Activated T-cell treated with anti-CD3 and anti-CD28 coated beads, Interleukin-2, amount 50 U/mL, for 1 hour (primary cell): ENCODE data around the gene NKD2.
"Not testable (repeated sequence)": the region's sequence is repeated elsewhere in the genome, so short reads cannot be mapped to it uniquely, and the experiment has no call there.

ENCODE experiments used
- DNase-seq: peaks from one replicate; pipeline ENCODE4 v3.0.0-alpha.2; 2020

NKD2 gene

DNA sequence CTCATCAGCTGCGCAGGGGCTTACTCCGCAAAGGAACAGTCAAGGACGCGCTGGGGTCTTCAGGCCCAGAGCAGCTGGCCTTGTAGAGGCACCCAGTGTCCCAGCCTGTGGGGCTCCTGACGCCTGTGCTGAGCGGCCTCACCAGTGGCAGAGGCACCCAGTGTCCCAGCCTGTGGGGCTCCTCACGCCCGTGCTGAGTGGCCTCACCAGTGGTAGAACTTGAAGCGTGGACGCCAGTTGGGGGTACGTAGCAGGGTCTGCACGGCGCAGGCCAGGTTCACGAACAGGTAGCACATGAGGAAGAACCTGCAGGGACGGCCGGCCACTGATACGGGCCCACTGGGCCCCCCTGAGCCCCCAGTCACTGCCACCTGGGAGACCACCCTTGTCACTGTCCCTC, 67.3 kb downstream of the NKD2 start:
- DNase-seq = no peak

DNA sequence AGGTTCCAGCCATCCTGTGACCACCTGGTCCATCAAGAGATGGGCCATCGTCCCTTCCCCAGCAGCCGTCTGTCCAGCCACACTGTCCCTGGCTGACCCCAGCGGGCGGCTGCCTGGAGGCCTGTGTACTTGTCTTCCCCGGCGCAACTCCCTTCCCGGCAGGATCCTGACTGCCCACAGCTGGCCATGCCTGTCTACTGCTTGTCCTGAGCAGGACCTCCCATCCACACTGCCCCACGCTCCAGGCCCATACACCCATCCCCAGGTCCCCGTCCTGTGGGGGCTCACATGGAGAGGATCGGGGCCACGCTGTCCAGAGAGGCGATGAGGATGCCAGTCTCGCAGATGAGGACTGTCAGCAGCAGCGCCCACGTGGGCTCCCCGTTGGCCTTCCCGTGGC, 67.8 kb downstream of the NKD2 start:
- no peak for DNase-seq

DNA sequence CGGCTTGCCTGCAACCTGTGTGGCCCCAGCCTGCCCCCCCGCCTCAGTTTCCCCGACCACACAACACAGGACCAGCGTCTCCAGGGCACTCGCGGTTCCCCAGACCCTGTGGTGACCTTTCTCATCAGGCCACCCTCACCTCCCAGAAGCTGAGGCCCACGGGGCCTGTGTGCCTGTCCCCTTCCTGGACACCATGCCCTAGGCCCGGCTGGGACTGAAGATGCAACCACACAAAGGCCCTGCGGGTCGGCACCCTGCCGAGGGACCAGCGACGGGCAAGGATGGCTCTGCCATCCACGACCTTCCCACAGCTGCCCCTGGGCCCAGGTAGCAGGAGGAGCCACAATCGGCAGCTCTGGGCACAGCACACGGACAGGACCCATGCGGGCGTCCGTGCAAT, 68.4 kb downstream of the NKD2 start:
- DNase-seq = no peak

DNA sequence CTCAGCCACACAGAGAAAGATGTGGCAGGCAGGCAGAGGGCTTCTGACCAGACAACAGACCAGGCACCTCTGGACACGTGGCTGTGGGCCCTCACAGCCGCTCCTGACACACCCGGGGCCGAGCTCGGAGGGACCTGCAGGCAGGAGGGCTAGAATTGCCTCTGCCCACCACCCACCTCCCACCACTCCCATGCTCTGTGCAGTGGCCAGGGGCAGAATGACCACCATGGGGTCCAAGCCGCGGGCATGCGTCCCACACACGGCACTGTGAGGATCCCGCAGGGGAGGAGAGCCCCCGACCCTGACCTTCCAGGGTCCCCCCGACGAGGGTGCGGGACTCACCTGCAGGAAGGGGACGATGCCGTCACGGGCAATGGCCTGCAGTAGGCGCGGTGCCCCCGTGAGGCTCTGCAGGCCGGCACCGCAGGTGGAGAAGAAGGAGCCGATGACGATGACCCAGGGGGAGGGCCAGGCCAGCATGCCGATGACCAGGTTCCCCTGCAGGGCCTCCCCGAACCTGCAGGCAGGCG, 69.0 kb downstream of the NKD2 start:
- DNase-seq = no peak

DNA sequence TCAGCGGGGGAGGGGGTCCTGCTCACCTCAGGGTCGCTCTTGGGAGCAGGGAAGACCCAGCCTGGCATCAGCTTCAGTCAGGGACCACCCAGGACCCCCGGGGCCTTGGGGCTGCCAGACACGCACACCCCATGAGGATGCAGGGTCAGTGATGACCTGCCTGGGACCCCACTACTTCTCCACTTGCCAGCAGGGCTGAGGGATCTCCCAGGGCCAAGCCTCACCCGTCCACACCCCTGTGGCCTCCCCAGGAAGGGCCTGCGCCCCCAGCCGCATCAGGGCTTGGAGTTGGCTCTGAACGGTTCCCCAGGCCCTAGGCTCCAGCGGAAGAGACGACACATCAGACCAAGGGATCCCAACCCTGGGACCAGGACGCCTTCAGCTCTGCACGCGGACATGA, 69.6 kb downstream of the NKD2 start:
- no peak for DNase-seq

DNA sequence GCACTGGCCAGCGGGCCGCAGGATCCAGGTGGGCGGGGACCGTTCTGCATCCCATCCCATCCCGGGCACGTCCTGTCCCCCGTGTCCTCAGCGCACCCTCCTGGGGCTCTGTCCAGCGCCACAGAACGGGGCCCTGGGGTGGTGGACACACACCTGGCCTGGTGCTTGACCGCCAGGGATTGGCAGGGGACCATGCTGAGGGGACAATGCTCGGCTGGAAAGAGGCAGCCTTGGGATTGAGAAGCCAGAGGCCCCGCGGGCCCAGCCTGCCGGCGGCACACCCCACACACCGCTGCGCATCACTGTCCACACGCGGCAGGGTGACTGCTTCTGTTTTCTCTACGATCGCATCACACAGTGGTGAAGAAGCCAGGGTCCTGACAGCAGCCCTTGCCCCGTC, 70.2 kb downstream of the NKD2 start:
- no peak for DNase-seq

DNA sequence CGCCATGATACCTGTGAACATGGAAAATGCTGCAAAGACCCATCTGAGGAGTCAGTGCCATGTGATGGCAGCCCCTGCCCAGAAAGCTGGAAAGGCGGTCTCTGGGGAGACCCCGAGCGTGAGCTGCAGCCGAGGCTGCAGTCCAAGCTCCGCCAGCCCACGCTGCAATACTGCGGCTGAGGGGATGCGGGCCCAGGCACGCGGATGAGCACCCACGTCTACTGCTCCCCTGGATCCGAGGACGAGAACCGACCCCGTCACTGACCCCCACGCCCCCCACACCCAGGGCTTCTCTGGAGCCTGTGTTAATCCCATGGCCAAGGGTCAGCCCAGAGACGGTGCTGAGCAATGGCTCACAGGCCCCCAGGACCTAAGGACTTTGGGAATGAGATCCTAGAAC, 70.9 kb downstream of the NKD2 start:
- DNase-seq = no peak

DNA sequence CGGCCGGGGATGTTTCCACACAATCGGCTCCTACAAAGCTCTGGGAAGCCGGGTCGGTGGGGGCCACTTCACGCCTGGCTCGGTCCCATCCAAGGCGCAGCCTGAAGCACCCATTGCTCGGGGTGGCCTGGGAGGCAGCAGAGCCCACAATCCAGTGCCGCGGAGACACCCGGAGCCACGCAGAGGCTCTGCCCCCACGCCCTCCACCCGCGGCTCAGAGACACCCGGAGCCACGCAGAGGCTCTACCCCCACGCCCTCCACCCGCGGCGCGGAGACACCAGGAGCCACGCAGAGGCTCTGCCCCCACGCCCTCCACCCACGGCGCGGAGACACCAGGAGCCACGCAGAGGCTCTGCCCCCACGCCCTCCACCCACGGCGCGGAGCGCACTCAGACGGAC, 71.4 kb downstream of the NKD2 start:
- DNase-seq = no peak

DNA sequence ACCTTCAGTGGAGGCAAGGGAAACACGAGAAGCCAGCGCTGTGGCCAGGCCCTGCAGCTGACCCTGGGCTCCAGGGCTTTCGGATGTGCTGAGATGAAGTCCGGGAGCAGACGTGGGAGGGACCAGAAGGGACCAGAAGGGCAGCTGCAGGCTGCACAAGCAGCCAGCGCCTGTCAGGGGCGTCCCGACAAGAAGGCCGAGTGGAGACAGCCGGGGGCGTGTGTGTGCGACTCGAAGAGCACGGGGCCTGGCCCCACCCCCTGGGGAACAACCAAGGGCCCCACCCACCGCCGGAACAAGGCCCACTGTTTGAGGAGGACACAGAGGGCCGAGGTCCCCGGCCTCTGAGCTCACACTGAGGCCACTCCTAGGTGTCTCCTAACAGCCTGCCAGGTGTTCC, 71.8 kb downstream of the NKD2 start:
- DNase-seq = no peak

DNA sequence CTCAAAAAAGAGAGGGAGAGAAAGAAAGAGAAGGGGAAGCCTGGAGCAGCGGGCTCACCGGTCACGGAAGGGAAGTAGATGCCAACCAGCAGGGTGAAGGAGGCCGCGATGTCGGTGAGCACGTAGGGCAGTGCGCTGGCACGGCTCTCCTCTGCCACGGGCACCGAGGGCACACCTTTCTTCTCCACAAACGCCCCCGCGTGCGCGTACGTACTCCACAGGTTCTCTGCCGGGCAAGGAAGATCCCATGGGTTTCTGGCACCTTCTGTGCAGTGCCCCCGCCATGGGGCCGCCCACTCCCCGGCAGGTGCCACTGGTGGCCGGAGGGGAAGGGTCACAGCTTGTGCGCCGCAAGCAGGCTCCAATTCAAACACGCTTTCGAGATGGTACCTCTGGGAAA, 72.9 kb downstream of the NKD2 start:
- DNase-seq = no peak

DNA sequence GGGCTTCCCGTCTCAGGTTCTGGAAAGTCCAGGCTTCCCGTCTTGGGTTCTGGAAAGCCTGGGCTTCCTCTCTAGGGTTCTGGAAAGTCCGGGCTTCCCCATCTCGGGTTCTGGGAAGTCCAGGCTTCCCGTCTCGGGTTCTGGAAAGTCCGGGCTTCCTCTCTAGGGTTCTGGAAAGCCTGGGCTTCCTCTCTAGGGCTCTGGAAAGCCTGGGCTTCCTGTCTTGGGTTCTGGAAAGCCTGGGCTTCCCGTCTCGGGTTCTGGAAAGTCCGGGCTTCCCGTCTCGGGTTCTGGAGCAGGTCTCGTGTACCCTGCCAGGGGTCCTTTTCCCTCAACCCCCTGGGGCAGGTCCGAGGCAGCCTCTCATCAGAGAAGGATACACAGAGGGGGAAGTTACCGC, 74.4 kb downstream of the NKD2 start:
- DNase-seq = not testable (repeated sequence)

DNA sequence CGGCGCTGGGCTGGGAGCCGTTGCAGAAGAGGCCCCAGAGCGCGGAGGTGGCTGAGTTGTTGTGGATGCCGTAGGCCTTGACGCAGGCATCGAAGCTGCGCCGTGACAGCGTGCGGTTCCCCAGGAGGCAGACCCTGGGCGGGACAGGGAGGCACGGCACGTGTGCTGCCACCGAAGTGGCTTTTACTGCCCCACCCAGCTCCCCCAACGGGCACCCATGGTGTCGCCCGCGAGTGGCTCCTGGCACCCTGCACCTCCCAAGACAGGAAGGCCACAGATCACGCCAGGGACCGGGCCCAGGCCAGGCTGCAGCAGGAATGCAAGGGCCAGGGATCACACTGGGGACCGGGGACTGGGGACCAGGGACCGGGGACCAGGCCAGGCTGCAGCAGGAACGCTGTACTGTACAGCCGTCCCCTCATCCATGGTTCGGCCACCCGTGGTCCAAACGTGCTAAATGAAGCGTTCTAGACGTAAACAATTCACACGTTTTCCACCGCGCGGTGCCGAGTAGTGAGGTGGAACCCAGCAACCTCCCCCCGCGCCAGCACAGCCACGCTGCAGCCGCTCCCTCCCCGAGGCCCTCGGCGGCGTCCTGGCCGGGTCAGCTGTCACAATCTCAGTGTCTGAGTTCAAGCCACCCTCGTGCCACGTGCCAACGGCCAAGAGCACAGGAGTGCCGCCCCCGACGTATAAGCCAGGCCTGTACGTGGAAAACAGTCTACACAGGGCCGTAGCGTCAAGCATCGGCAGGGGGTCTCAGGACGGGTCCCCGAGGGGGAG, 75.4 kb downstream of the NKD2 start:
- DNase-seq = no peak

DNA sequence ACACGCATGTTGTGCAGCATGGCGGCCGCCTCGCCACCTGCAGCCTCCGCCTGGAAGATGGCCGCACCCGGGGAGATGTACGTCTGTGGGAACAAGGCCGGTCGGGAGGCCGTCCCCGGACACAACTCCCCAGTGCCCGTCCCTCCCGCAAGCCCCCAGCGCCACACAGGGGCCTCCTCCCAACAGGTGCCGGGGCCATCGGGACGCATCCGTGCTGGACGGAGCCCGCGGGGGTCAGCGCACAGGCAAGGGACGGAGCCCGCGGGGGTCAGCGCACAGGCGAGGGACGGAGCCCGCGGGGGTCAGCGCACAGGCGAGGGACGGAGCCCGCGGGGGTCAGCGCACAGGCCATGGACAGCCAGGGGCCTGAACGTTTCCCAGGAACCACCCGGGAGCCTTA, 76.8 kb downstream of the NKD2 start:
- no peak for DNase-seq

DNA sequence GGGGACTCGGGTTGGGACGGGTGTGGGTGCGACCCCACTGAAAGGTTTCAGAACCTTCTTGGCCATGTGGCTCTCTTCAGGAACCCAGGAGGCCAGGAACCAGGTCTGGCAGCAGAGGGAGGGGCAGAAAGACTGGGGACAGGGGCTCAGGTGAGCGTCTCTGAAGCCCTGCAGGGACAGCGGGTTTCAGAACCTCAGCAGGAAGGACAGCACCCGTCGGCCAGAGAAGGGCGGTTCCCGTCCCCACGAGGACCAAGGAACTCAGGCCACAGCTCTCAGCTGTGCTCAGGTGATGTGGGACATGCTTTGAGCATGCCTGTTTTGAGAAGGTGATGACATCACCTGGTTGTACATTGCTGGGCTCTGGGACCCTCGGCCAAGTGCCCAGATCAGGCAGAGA, 77.5 kb downstream of the NKD2 start:
- DNase-seq = no peak

DNA sequence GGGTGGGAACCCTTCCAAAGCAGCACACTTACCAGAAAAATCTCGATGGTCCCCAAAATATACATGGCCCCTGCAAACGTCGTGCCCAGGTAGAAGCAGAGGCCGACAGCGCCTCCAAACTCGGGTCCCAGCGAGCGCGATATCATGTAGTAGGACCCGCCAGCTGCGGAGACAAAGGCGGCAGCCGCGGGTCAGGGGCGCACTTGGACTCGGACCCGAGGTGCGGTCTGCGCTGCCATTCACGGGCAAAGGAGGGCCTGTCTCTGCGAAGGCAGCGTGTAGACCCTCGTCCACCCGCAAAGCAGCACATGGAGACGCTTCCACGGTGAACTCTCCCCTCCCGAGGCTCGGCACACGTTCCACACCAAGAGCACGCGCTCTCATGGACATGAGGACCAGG, 78.3 kb downstream of the NKD2 start:
- no peak for DNase-seq

DNA sequence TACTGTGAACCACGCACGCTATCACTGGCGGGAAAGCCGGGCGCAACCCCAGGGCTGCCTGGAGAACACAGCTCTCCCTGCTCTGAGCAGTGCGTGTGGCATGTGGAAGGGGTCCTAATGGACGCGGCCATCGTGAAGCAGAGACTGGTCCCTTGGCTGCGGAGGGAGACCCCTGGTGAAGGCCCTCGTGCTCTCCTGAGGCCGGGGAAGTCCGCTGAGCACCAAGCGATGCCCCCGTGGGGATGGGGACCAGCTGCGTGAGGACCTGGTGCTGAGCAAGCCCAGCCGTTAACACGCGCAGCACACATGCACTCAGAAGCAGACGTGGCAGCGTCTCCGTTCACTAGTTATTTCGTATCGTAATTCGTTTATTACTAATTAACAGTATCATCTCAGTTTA, 78.8 kb downstream of the NKD2 start:
- DNase-seq = no peak

DNA sequence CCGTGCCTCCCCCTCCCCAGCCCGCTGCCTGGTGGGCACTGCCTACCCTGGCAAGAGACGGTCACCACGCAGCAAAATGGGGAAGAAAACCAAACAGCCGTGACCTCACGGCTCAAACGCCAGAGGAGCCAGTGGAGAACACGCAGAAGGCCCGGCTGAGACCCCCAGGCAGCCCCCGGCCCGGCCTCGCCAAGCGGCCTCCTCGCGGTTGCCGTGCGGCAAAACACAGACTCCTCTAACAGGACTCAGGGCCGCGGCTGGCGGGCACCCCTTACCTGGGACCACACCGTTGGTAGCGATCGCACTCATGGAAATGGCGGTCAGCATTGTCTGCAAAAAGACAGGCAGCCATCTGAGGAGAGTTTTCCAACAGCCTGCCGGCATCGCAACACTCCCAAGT, 79.4 kb downstream of the NKD2 start:
- no peak for DNase-seq
